PC-3 (cell line): ENCODE results near the gene MINK1. TPM values are rescaled to one million over a fixed set of nuclear protein-coding genes. Genes with fewer than 3 reads are reported as not detected.
"Not testable (repeated sequence)": the region's sequence is repeated elsewhere in the genome, so short reads cannot be mapped to it uniquely, and the experiment has no call there.

Experiments
- ATAC-seq: fragments of 200-7000 bp; cut with Tn5 transposase; 2 replicates; pipeline ENCODE4 v1.9.1; 2020; ENCODE audit warnings: mild to moderate bottlenecking, moderate library complexity
- BruUV-seq: library from RNA; stranded (reverse); fragments of 400-500 nt; replicated peaks from 2 replicates; lab custom pipeline; 2021; lab: Mats Ljungman, UMichigan
- CTCF ChIA-PET: fragments of 300-600 bp; sonication (Branson Sonifier 250); formaldehyde crosslinking; loops from one replicate; lab custom pipeline; 2022; ENCODE audit warnings: antibody characterized with exemption; lab: Charles Lee
- POLR2A ChIA-PET: fragments of 300-600 bp; sonication (Branson Sonifier 250); formaldehyde crosslinking; loops from one replicate; lab custom pipeline; 2022; ENCODE audit warnings: antibody characterized with exemption; ENCODE audit not compliant: unreplicated experiment; lab: Charles Lee
- DNase-seq: peaks from one replicate; pipeline ENCODE4 v3.0.0-alpha.2; 2015
- H2AFZ ChIP-seq: fragments of 300-600 bp; sonication (generic); 2 replicates; pipeline ENCODE4 v1.6.0; 2016; ENCODE audit warnings: antibody characterized with exemption, low read length
- H3F3A ChIP-seq: fragments of 300-600 bp; sonication (generic); one replicate; pipeline ENCODE4 v1.6.0; 2017; ENCODE audit warnings: antibody characterized with exemption, low read length, control low read depth, mild to moderate bottlenecking; ENCODE audit not compliant: unreplicated experiment
- H3K27ac ChIP-seq: fragments of 300-600 bp; sonication (generic); 2 replicates; pipeline ENCODE4 v1.5.1; 2016; ENCODE audit warnings: mild to moderate bottlenecking, low read length
- H3K27me3 ChIP-seq: fragments of 300-600 bp; sonication (generic); 2 replicates; pipeline ENCODE4 v1.6.1; 2016; ENCODE audit warnings: low read length, mixed read lengths
- H3K36me3 ChIP-seq: fragments of 300-600 bp; sonication (generic); 2 replicates; pipeline ENCODE4 v1.6.1; 2016; ENCODE audit warnings: low read depth, mixed run types, low read length, mixed read lengths
- H3K4me1 ChIP-seq: fragments of 300-600 bp; sonication (generic); 2 replicates; pipeline ENCODE4 v1.5.1; 2016; ENCODE audit warnings: low read length; ENCODE audit not compliant: insufficient read depth
- H3K4me2 ChIP-seq: fragments of 300-600 bp; sonication (generic); 2 replicates; pipeline ENCODE4 v1.6.0; 2016; ENCODE audit warnings: low read length
- H3K4me3 ChIP-seq: fragments of 300-600 bp; sonication (generic); 2 replicates; pipeline ENCODE4 v1.5.1; 2016; ENCODE audit warnings: mild to moderate bottlenecking, low read length, mixed read lengths
- H3K79me2 ChIP-seq: fragments of 300-600 bp; sonication (generic); 2 replicates; pipeline ENCODE4 v1.6.1; 2017; ENCODE audit warnings: low read length, mixed read lengths
- H3K9ac ChIP-seq: fragments of 300-600 bp; sonication (generic); 2 replicates; pipeline ENCODE4 v1.6.0; 2016; ENCODE audit warnings: mild to moderate bottlenecking, low read length
- H3K9me2 ChIP-seq: fragments of 300-600 bp; sonication (generic); replicated peaks from 2 replicates; pipeline ENCODE4 v1.6.1; 2016; ENCODE audit warnings: mixed run types, low read length, mixed read lengths
- H3K9me3 ChIP-seq: fragments of 300-600 bp; sonication (generic); 2 replicates; pipeline ENCODE4 v1.6.1; 2016; ENCODE audit warnings: low read length, mixed read lengths
- H4K20me1 ChIP-seq: fragments of 300-600 bp; sonication (generic); 2 replicates; pipeline ENCODE4 v1.6.1; 2016; ENCODE audit warnings: low read length, mixed read lengths
- CTCF ChIP-seq: fragments of 300-600 bp; sonication (generic); conservative IDR thresholded peaks from 2 replicates; pipeline ENCODE4 v1.5.1; 2017; ENCODE audit warnings: antibody characterized with exemption, low read depth, mild to moderate bottlenecking, low read length
- EZH2 ChIP-seq: fragments of 300-600 bp; sonication (generic); IDR thresholded peaks from one replicate; pipeline ENCODE4 v1.6.1; 2017; ENCODE audit warnings: antibody characterized with exemption, mild to moderate bottlenecking, low read length; ENCODE audit not compliant: unreplicated experiment
- EZH2phosphoT487 ChIP-seq: fragments of 300-600 bp; sonication (generic); IDR thresholded peaks from 2 replicates; pipeline ENCODE4 v1.6.1; 2018; ENCODE audit warnings: mild to moderate bottlenecking, antibody characterized with exemption, low read length, borderline replicate concordance
- intact Hi-C: fragments of 100-400 bp; cut with micrococcal nuclease; formaldehyde crosslinking; loops from 2 replicates; pipeline ENCODE4 v1.9.0; 2023
- total RNA-seq: library from RNA; depleted of rRNA; stranded (reverse); fragments of >200 nt; gene quantifications from 2 replicates; pipeline ENCODE4 v1.2.3, GENCODE V29; 2014

MINK1 gene
- total RNA-seq, 1 experiment from 2014 or later, result 44.5 TPM

- no peak overlapping the region for H2AFZ ChIP-seq
- H3K4me3 ChIP-seq, result no peak overlapping the region
- no TSS peak for BruUV-seq
- no peak for ATAC-seq
- CTCF ChIA-PET, result no interaction called here
- H3K27me3 ChIP-seq, result no peaks in the 10 kb centered on the region
- TF ChIP-seq CTCF (no peak), EZH2 (no peak), EZH2phosphoT487 (no peak)
- no peak overlapping the region for H3K4me2 ChIP-seq
- H3K9me3 ChIP-seq, result no peaks in the 10 kb centered on the region
- peaks cover 6% of the 10 kb centered on the region; the same call in 1 of the 2 replicates for H3K36me3 ChIP-seq
- no peaks in the 10 kb centered on the region for H3F3A ChIP-seq
- H4K20me1 ChIP-seq, result no peaks in the 10 kb centered on the region
- peaks cover 16% of the 10 kb centered on the region for H3K4me1 ChIP-seq
- peaks cover 43% of the 10 kb centered on the region for H3K79me2 ChIP-seq
- intact Hi-C loops, result no loop called here
- POLR2A ChIA-PET, result no interaction called here
- no peak overlapping the region for H3K9ac ChIP-seq
- DNase-seq, result no peak
- H3K9me2 ChIP-seq, result no peaks in the 10 kb centered on the region
- H3K27ac ChIP-seq, result no peak overlapping the region
These were observed 27.9 kb downstream of the MINK1 start for GRCh38 chr17:4861052-4861451.

GRCh38 chr17:4862720-4863119, 29.6 kb downstream of the MINK1 start:
- no peak for TF ChIP-seq EZH2phosphoT487
- no peak for TF ChIP-seq CTCF
- TF ChIP-seq EZH2, result no peak
- DNase-seq (no peak), ATAC-seq (no peak)
- no peaks in the 10 kb centered on the region for H3K9me3 ChIP-seq
- no peaks in the 10 kb centered on the region for H3F3A ChIP-seq
- intact Hi-C loops, result no loop called here
- H2AFZ ChIP-seq, result no peak overlapping the region
- no peaks in the 10 kb centered on the region for H4K20me1 ChIP-seq
- peaks cover 31% of the 10 kb centered on the region for H3K79me2 ChIP-seq
- no peak overlapping the region for H3K9ac ChIP-seq
- no peak overlapping the region for H3K4me2 ChIP-seq
- H3K9me2 ChIP-seq, result no peaks in the 10 kb centered on the region
- CTCF ChIA-PET, result no interaction called here
- peaks cover 6% of the 10 kb centered on the region; the same call in 1 of the 2 replicates for H3K36me3 ChIP-seq
- POLR2A ChIA-PET, result no interaction called here
- BruUV-seq, result no TSS peak
- no peak overlapping the region for H3K4me3 ChIP-seq
- H3K4me1 ChIP-seq, result peaks cover 15% of the 10 kb centered on the region
- H3K27me3 ChIP-seq, result no peaks in the 10 kb centered on the region
- H3K27ac ChIP-seq, result no peak overlapping the region

GRCh38 chr17:4863321-4863720, 30.2 kb downstream of the MINK1 start:
- BruUV-seq, result no TSS peak
- Histone ChIP-seq H2AFZ (no peak overlapping the region), H3K36me3 (peaks cover 6% of the 10 kb centered on the region; the same call in 1 of the 2 replicates), H3K27ac (no peak overlapping the region), H3K27me3 (no peaks in the 10 kb centered on the region), H3K9ac (no peak overlapping the region), H3K9me2 (no peaks in the 10 kb centered on the region), H3F3A (no peaks in the 10 kb centered on the region), H3K4me1 (peaks cover 9% of the 10 kb centered on the region), H3K4me2 (no peak overlapping the region), H3K4me3 (no peak overlapping the region), H3K9me3 (no peaks in the 10 kb centered on the region), H4K20me1 (no peaks in the 10 kb centered on the region), H3K79me2 (peaks cover 28% of the 10 kb centered on the region)
- CTCF ChIA-PET, result no interaction called here
- ATAC-seq (no peak), DNase-seq (no peak)
- intact Hi-C loops, result no loop called here
- TF ChIP-seq EZH2, result no peak
- no peak for TF ChIP-seq CTCF
- no peak for TF ChIP-seq EZH2phosphoT487
- POLR2A ChIA-PET, result no interaction called here

- DNase-seq, BruUV-seq, H4K20me1 ChIP-seq, H3F3A ChIP-seq, H3K9me2 ChIP-seq, H3K9me3 ChIP-seq, ATAC-seq, H3K36me3 ChIP-seq, H2AFZ ChIP-seq, H3K79me2 ChIP-seq, H3K9ac ChIP-seq, H3K4me3 ChIP-seq, H3K27ac ChIP-seq, POLR2A ChIA-PET, H3K27me3 ChIP-seq, intact Hi-C loops, CTCF ChIA-PET, H3K4me1 ChIP-seq, H3K4me2 ChIP-seq: not testable (repeated sequence)
These were observed 34.4 kb downstream of the MINK1 start for GRCh38 chr17:4867535-4867934.
